DND-41 (cell line): ENCODE data around the gene MGAT4A.

ENCODE experiments used
- ATAC-seq: fragments of 200-7000 bp; cut with Tn5 transposase; 3 replicates; pipeline ENCODE4 v1.9.1; 2021; ENCODE audit warnings: low read depth; ENCODE audit not compliant: insufficient read depth
- DNase-seq: peaks from one replicate; pipeline ENCODE4 v3.0.0-alpha.2; 2020
- H2AFZ ChIP-seq: 2 replicates; pipeline ENCODE4 v1.6.0; 2012; ENCODE audit warnings: low read depth, low read length
- H3K27ac ChIP-seq: 2 replicates; pipeline ENCODE4 v1.5.1; 2012; ENCODE audit warnings: low read length, inconsistent platforms
- H3K27me3 ChIP-seq: fragments of 200-600 bp; sonication (generic); 2 replicates; pipeline ENCODE4 v1.6.0; 2012; ENCODE audit warnings: low read length, mild to moderate bottlenecking, inconsistent platforms; ENCODE audit not compliant: insufficient read depth, poor library complexity
- H3K36me3 ChIP-seq: 2 replicates; pipeline ENCODE4 v1.5.1; 2012; ENCODE audit warnings: low read length, inconsistent platforms; ENCODE audit not compliant: insufficient read depth
- H3K4me1 ChIP-seq: 2 replicates; pipeline ENCODE4 v1.5.1; 2012; ENCODE audit warnings: mild to moderate bottlenecking, low read length; ENCODE audit not compliant: insufficient read depth
- H3K4me2 ChIP-seq: 2 replicates; pipeline ENCODE4 v1.6.0; 2012; ENCODE audit warnings: mild to moderate bottlenecking, moderate library complexity, low read length, inconsistent platforms; ENCODE audit not compliant: insufficient read depth
- H3K4me3 ChIP-seq, 2 experiments: fragments of 200-600 bp in 1 of 2; shearing (Covaris generic) in 1 of 2; 2 replicates each; pipeline ENCODE4 v1.5.1; 2012 to 2016; ENCODE audit warnings: inconsistent platforms in 2 of 2, low read length in 2 of 2, mild to moderate bottlenecking in 2 of 2, low read depth in 1 of 2, moderate library complexity in 1 of 2
- H3K79me2 ChIP-seq: 2 replicates; pipeline ENCODE4 v1.6.0; 2012; ENCODE audit warnings: low read length, inconsistent platforms; ENCODE audit not compliant: insufficient read depth
- H3K9ac ChIP-seq: 2 replicates; pipeline ENCODE4 v1.6.0; 2012; ENCODE audit warnings: low read depth, mild to moderate bottlenecking, inconsistent platforms, low read length, moderate library complexity
- H3K9me3 ChIP-seq: 2 replicates; pipeline ENCODE4 v1.5.1; 2012; ENCODE audit warnings: low read length, moderate library complexity, mild to moderate bottlenecking, inconsistent platforms; ENCODE audit not compliant: insufficient read depth, severe bottlenecking
- H4K20me1 ChIP-seq: 2 replicates; pipeline ENCODE4 v1.6.0; 2012; ENCODE audit warnings: low read length; ENCODE audit not compliant: insufficient read depth
- EZH2 ChIP-seq: IDR thresholded peaks from 3 replicates; pipeline ENCODE4 v1.6.1; 2012; ENCODE audit warnings: borderline replicate concordance, low read depth, mild to moderate bottlenecking, moderate library complexity, low read length, inconsistent platforms; ENCODE audit not compliant: severe bottlenecking
- TF ChIP-seq, protein P1 (sequence below): IDR thresholded peaks from 2 replicates; pipeline ENCODE4 v1.5.1; 2012; ENCODE audit warnings: borderline replicate concordance, low read length, moderate library complexity, mild to moderate bottlenecking; ENCODE audit not compliant: poor library complexity, severe bottlenecking; ENCODE audit errors: extremely low read depth

The MGAT4A gene

DNA sequence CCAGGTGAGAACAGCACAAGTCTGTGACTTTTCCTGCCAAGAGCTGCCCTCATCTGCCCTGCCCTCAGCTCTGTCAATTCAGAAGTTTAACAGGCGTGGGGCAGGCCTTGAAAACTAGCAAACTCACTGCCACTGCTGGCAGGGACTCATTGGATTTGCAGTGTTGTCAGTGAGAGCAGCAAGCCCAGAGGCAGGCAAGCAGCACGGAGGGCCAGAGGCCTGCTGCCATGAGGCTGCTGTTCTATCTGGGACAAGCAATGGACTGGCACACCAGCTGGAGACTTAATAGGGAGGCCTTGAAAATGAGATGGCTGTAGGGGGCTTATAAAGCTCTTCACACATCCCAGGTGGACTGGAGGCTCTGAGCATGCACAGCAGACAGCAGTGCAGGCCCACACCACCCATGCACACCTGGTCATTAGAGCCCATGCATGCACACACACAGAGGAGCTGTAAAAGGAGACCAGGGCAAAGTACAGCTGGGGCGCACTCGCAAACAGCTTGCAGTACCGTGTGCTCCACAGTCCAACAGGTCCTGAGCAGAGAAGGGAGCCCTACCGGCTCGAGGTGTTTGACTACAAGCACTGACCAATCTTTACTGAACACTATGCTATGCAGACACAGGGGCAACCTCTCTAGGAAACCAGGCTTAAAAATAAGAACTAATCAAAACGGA lies 28.7 kb downstream of the MGAT4A start:
- Histone ChIP-seq H3K27me3 (no peaks in the 10 kb centered on the region), H3K27ac (peak overlapping the region; percentile 24; the same call in 1 of the 2 replicates), H3K4me1 (no peaks in the 10 kb centered on the region), H3K4me2 (no peak overlapping the region), H3K9me3 (no peaks in the 10 kb centered on the region), H3K9ac (no peak overlapping the region), H3K79me2 (peaks cover 94% of the 10 kb centered on the region), H4K20me1 (peaks cover 31% of the 10 kb centered on the region), H3K4me3 (no peak overlapping the region), H2AFZ (no peak overlapping the region), H3K36me3 (peaks cover 9% of the 10 kb centered on the region; the same call in 1 of the 2 replicates)
- ATAC-seq: no peak; the same call in 2 of the 3 replicates
- no peak for DNase-seq
- TF ChIP-seq EZH2: no peak
- TF ChIP-seq, protein P1, sequence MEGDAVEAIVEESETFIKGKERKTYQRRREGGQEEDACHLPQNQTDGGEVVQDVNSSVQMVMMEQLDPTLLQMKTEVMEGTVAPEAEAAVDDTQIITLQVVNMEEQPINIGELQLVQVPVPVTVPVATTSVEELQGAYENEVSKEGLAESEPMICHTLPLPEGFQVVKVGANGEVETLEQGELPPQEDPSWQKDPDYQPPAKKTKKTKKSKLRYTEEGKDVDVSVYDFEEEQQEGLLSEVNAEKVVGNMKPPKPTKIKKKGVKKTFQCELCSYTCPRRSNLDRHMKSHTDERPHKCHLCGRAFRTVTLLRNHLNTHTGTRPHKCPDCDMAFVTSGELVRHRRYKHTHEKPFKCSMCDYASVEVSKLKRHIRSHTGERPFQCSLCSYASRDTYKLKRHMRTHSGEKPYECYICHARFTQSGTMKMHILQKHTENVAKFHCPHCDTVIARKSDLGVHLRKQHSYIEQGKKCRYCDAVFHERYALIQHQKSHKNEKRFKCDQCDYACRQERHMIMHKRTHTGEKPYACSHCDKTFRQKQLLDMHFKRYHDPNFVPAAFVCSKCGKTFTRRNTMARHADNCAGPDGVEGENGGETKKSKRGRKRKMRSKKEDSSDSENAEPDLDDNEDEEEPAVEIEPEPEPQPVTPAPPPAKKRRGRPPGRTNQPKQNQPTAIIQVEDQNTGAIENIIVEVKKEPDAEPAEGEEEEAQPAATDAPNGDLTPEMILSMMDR: no peak

- Histone ChIP-seq H3K27ac (no peak overlapping the region), H3K9ac (no peak overlapping the region), H3K4me1 (no peaks in the 10 kb centered on the region)
Measured at GRCh38 chr2:98701230-98701629, 29.7 kb downstream of the MGAT4A start.

GRCh38 chr2:98698896-98699295 lies 32.0 kb downstream of the MGAT4A start:
- H3K27ac ChIP-seq: no peak overlapping the region
- H3K79me2 ChIP-seq: peaks cover 95% of the 10 kb centered on the region
- peaks cover 4% of the 10 kb centered on the region; the same call in 1 of the 2 replicates for H3K4me1 ChIP-seq
- H3K9ac ChIP-seq: no peak overlapping the region
- H3K9me3 ChIP-seq: no peaks in the 10 kb centered on the region
- peaks cover 9% of the 10 kb centered on the region; the same call in 1 of the 2 replicates for H3K36me3 ChIP-seq
- DNase-seq: no peak
- no peak overlapping the region for H3K4me2 ChIP-seq
- no peak for ATAC-seq
- no peaks in the 10 kb centered on the region for H3K27me3 ChIP-seq
- H4K20me1 ChIP-seq: peaks cover 31% of the 10 kb centered on the region
- H2AFZ ChIP-seq: no peak overlapping the region
- H3K4me3 ChIP-seq: no peak overlapping the region
- TF ChIP-seq, protein P1: no peak
- no peak for TF ChIP-seq EZH2

More at GRCh38 chr2:98701230-98701629, 29.7 kb downstream of the MGAT4A start:
- H3K36me3 ChIP-seq: peaks cover 9% of the 10 kb centered on the region; the same call in 1 of the 2 replicates
- H2AFZ ChIP-seq: no peak overlapping the region
- no peaks in the 10 kb centered on the region for H3K27me3 ChIP-seq
- DNase-seq (no peak), ATAC-seq (no peak)
- H3K79me2 ChIP-seq: peaks cover 94% of the 10 kb centered on the region
- no peak for TF ChIP-seq EZH2
- TF ChIP-seq, protein P1: no peak
- H3K4me2 ChIP-seq: no peak overlapping the region
- H3K9me3 ChIP-seq: no peaks in the 10 kb centered on the region
- no peak overlapping the region for H3K4me3 ChIP-seq
- H4K20me1 ChIP-seq: peaks cover 31% of the 10 kb centered on the region
